ENCODE measurements around the gene MED22. TPM values are rescaled to one million over a fixed set of nuclear protein-coding genes. Genes with fewer than 3 reads are reported as not detected.
"Not testable (repeated sequence)": the region's sequence is repeated elsewhere in the genome, so short reads cannot be mapped to it uniquely, and the experiment has no call there.

Gene MED22
- total RNA-seq, 1 experiment from 2014 or later = 26.2 TPM

GRCh38 chr9:133321411-133321935 is 26.5 kb downstream of the MED22 start:
- ChIA-PET CTCF (no interaction called here), POLR2A (no interaction called here)
- no peak for ATAC-seq
- in situ Hi-C loops (cut with HindIII; ENCODE audit: low pct_unique_long_range_greater_than_20kb, low sequenced_read_pairs) = no loop called here
- no peak for DNase-seq (ENCODE audit: low read depth, low spot score)
- H3K27me3 ChIP-seq (ENCODE audit: control insufficient read depth, insufficient read depth, low read length) = no peaks in the 10 kb centered on the region
- H3K9me3 ChIP-seq (ENCODE audit: control insufficient read depth, insufficient read depth, low read depth, low read length) = no peaks in the 10 kb centered on the region
- H3K4me3 ChIP-seq (ENCODE audit: low read depth in 2 of 2, low read length in 2 of 2) = no peak overlapping the region
- no peak overlapping the region for H3K27ac ChIP-seq (ENCODE audit: low read length)
- H3K4me1 ChIP-seq (ENCODE audit: control insufficient read depth, insufficient read depth, low read length) = no peaks in the 10 kb centered on the region
- no peaks in the 10 kb centered on the region for H3K36me3 ChIP-seq (ENCODE audit: control insufficient read depth, insufficient read depth, low read length)
- TF ChIP-seq REST (IDR thresholded peaks at IDR 0.05; ENCODE audit: insufficient read depth in 1 of 2, low read depth in 2 of 2, low read length in 1 of 2) (no peak), TCF7L2 (IDR thresholded peaks at IDR 0.05; ENCODE audit: low read depth, low read length) (no peak), SIN3A (IDR thresholded peaks at IDR 0.05; ENCODE audit: borderline replicate concordance, insufficient read depth, low read depth, low read length) (no peak), CTCF (IDR thresholded peaks at IDR 0.05) (no peak), POLR2AphosphoS5 (IDR thresholded peaks at IDR 0.05; ENCODE audit: low read depth, low read length) (no peak)
- intact Hi-C loops (cut with micrococcal nuclease; ENCODE audit: unreplicated experiment) = no loop called here
- BruUV-seq (replicated peaks) = no TSS peak

- H3K9me3 ChIP-seq (ENCODE audit: control insufficient read depth, insufficient read depth, low read depth, low read length) = no peaks in the 10 kb centered on the region
- ATAC-seq (peak; percentile 56; the same call in 1 of the 2 replicates), DNase-seq (ENCODE audit: low read depth, low spot score) (no peak)
- in situ Hi-C loops (cut with HindIII; ENCODE audit: low pct_unique_long_range_greater_than_20kb, low sequenced_read_pairs) (no loop called here), intact Hi-C loops (cut with micrococcal nuclease; ENCODE audit: unreplicated experiment) (no loop called here)
- CTCF ChIA-PET = interaction anchor here (1.0 kb wide), 1 partner anchor 134 kb away, joined by 5 read pairs; no protein-coding TSS in a partner anchor
- no peak overlapping the region for H3K4me3 ChIP-seq (ENCODE audit: low read depth in 2 of 2, low read length in 2 of 2)
- POLR2A ChIA-PET = no interaction called here
- TF ChIP-seq SIN3A (IDR thresholded peaks at IDR 0.05; ENCODE audit: borderline replicate concordance, insufficient read depth, low read depth, low read length) = no peak
- no peak for TF ChIP-seq POLR2AphosphoS5 (IDR thresholded peaks at IDR 0.05; ENCODE audit: low read depth, low read length)
- no peak for TF ChIP-seq TCF7L2 (IDR thresholded peaks at IDR 0.05; ENCODE audit: low read depth, low read length)
- no peak for TF ChIP-seq CTCF (IDR thresholded peaks at IDR 0.05)
- TF ChIP-seq REST (IDR thresholded peaks at IDR 0.05; ENCODE audit: insufficient read depth in 1 of 2, low read depth in 2 of 2, low read length in 1 of 2) = no peak
- H3K27ac ChIP-seq (ENCODE audit: low read length) = no peak overlapping the region
- no peaks in the 10 kb centered on the region for H3K36me3 ChIP-seq (ENCODE audit: control insufficient read depth, insufficient read depth, low read length)
- no TSS peak for BruUV-seq (replicated peaks)
- H3K4me1 ChIP-seq (ENCODE audit: control insufficient read depth, insufficient read depth, low read length) = no peaks in the 10 kb centered on the region
- no peaks in the 10 kb centered on the region for H3K27me3 ChIP-seq (ENCODE audit: control insufficient read depth, insufficient read depth, low read length)
Observed at GRCh38 chr9:133320421-133320881, 27.5 kb downstream of the MED22 start.

GRCh38 chr9:133317551-133317950 is 30.4 kb downstream of the MED22 start:
- H3K4me1 ChIP-seq (ENCODE audit: control insufficient read depth, insufficient read depth, low read length); H3K36me3 ChIP-seq (ENCODE audit: control insufficient read depth, insufficient read depth, low read length); POLR2A ChIA-PET; DNase-seq (ENCODE audit: low read depth, low spot score); H3K4me3 ChIP-seq (ENCODE audit: low read depth in 2 of 2, low read length in 2 of 2); BruUV-seq (replicated peaks); CTCF ChIA-PET; H3K27ac ChIP-seq (ENCODE audit: low read length); H3K27me3 ChIP-seq (ENCODE audit: control insufficient read depth, insufficient read depth, low read length); intact Hi-C loops (cut with micrococcal nuclease; ENCODE audit: unreplicated experiment); in situ Hi-C loops (cut with HindIII; ENCODE audit: low pct_unique_long_range_greater_than_20kb, low sequenced_read_pairs); ATAC-seq; H3K9me3 ChIP-seq (ENCODE audit: control insufficient read depth, insufficient read depth, low read depth, low read length): not testable (repeated sequence)
